PFSK-1 (cell line): ENCODE results near the gene RAP1A.

Source experiments
- POLR2AphosphoS5 ChIP-seq: IDR thresholded peaks from 2 replicates; pipeline ENCODE4 v1.6.1; 2012; ENCODE audit warnings: low read depth, mild to moderate bottlenecking, control low read depth, low read length, moderate library complexity
- TAF1 ChIP-seq: IDR thresholded peaks from 2 replicates; pipeline ENCODE4 v1.6.1; 2012; ENCODE audit warnings: low read length, control low read depth, borderline replicate concordance; ENCODE audit not compliant: insufficient read depth

DNA sequence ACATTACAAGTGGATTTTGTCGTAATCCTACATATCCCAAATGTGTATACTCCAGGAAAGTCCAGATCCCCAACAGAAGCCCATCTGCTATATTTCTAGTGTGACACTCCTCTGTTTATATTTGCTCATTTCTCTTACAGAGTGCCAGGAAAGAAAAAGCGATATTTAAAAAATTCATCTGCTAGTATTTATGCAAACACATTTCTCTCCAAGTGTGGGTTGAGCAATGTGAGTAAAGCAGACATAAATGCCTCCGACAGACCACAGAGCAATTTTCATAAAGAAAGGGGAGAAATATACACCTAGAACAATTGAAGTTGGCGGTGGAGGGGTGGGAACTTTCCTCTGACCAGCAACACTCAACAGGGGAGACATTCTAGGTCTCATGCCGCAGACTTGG is 22.2 kb upstream of the RAP1A start:
- TF ChIP-seq POLR2AphosphoS5 = no peak
- no peak for TF ChIP-seq TAF1
